HepG2 (cell line): ENCODE measurements around the gene COL8A2. TPM values are rescaled to one million over a fixed set of nuclear protein-coding genes. Genes with fewer than 3 reads are reported as not detected.

Experiments
- ATAC-seq: fragments of 200-7000 bp; cut with Tn5 transposase; 3 replicates; pipeline ENCODE4 v1.9.1; 2020; ENCODE audit warnings: mild to moderate bottlenecking, moderate library complexity
- BruUV-seq: library from RNA; stranded (reverse); fragments of 400-500 nt; replicated peaks from 2 replicates; lab custom pipeline; 2021; lab: Mats Ljungman, UMichigan
- CTCF ChIA-PET: fragments of 300-600 bp; formaldehyde crosslinking; extraction: SDS; loops from one replicate; lab custom pipeline; 2021; ENCODE audit warnings: low total read pairs, inconsistent platforms, low intra/inter-chr PET ratio; lab: Yijun Ruan, JAX
- POLR2A ChIA-PET: fragments of 350-600 bp; sonication (Branson Sonifier 250); formaldehyde crosslinking; loops from one replicate; lab custom pipeline; 2020; ENCODE audit warnings: antibody characterized with exemption, inconsistent platforms; lab: Yijun Ruan, JAX
- DNase-seq: peaks from one replicate; pipeline ENCODE4 v3.0.0-alpha.2; 2015; ENCODE audit warnings: low spot score
- FAIRE-seq: peaks from 3 replicates; lab custom pipeline; 2011; peaks lifted over from hg19 to GRCh38; lab: Jason Lieb, UNC
- H2AFZ ChIP-seq: one replicate; pipeline ENCODE4 v1.6.1; 2011; ENCODE audit warnings: low read length, inconsistent platforms
- H3K27ac ChIP-seq: fragments of 300-600 bp; 3 replicates; pipeline ENCODE4 v1.8.0; 2011; ENCODE audit warnings: mixed run types, mild to moderate bottlenecking, mixed read lengths, low read length, inconsistent platforms; ENCODE audit not compliant: insufficient read depth; ENCODE audit errors: extremely low read length
- H3K27me3 ChIP-seq, 2 experiments: fragments of 200-600 bp in 1 of 2; 2 replicates in 1 of 2; 3 replicates in 1 of 2; pipeline versions ENCODE4 v1.6.0 to v1.8.0; 2011; ENCODE audit warnings: low read length in 2 of 2, mild to moderate bottlenecking in 2 of 2, moderate library complexity in 2 of 2, inconsistent platforms in 1 of 2; ENCODE audit not compliant: insufficient read depth in 2 of 2, control insufficient read depth in 1 of 2
- H3K36me3 ChIP-seq, 2 experiments: fragments of 200-600 bp in 1 of 2; replicated peaks in 1 of 2; 2 replicates in 1 of 2; 3 replicates in 1 of 2; pipeline versions ENCODE4 v1.5.1 to v1.8.0; 2011; ENCODE audit warnings: low read length in 2 of 2, inconsistent platforms in 1 of 2; ENCODE audit not compliant: insufficient read depth in 2 of 2, control insufficient read depth in 1 of 2
- H3K4me1 ChIP-seq: 2 replicates; pipeline ENCODE4 v1.5.1; 2012; ENCODE audit warnings: low read length, inconsistent platforms; ENCODE audit not compliant: insufficient read depth
- H3K4me2 ChIP-seq: 2 replicates; pipeline ENCODE4 v1.6.0; 2011; ENCODE audit warnings: low read depth, low read length, inconsistent platforms
- H3K4me3 ChIP-seq, 3 experiments: fragments of 200-600 bp in 1 of 3; sonication (generic), shearing (Covaris generic) in 1 of 3; replicated peaks in 1 of 3; 2 replicates each; pipeline ENCODE4 v1.5.1; 2011 to 2016; ENCODE audit warnings: low read length in 3 of 3, inconsistent platforms in 2 of 3, low read depth in 2 of 3, mild to moderate bottlenecking in 2 of 3, control low read depth in 1 of 3, mixed read lengths in 1 of 3; ENCODE audit not compliant: insufficient read depth in 1 of 3
- H3K79me2 ChIP-seq: one replicate; pipeline ENCODE4 v1.6.1; 2011; ENCODE audit warnings: low read length, inconsistent platforms; ENCODE audit not compliant: insufficient read depth
- H3K9ac ChIP-seq: 2 replicates; pipeline ENCODE4 v1.6.0; 2011; ENCODE audit warnings: mild to moderate bottlenecking, low read depth, low read length, inconsistent platforms; ENCODE audit not compliant: insufficient read depth
- H3K9me3 ChIP-seq: 2 replicates; pipeline ENCODE4 v1.5.1; 2012; ENCODE audit warnings: mild to moderate bottlenecking, low read length
- H4K20me1 ChIP-seq: 2 replicates; pipeline ENCODE4 v1.6.0; 2011; ENCODE audit warnings: inconsistent platforms, mild to moderate bottlenecking, low read length, moderate library complexity; ENCODE audit not compliant: insufficient read depth
- CEBPB ChIP-seq: IDR thresholded peaks from 2 replicates; pipeline ENCODE4 v1.6.1; 2011; ENCODE audit warnings: low read depth, low read length, improper control_type of control experiment, borderline replicate concordance
- CEBPG ChIP-seq: IDR thresholded peaks from 2 replicates; pipeline ENCODE4 v1.6.1; 2016
- MBD4 ChIP-seq: IDR thresholded peaks from 2 replicates; pipeline ENCODE4 v1.6.1; 2012; ENCODE audit warnings: low read length, inconsistent platforms, borderline replicate concordance
- SNAPC5 ChIP-seq: sonication (generic); formaldehyde crosslinking; IDR thresholded peaks from 2 replicates; pipeline ENCODE4 v1.8.1; 2023; ENCODE audit warnings: mild to moderate bottlenecking, missing genetic modification reagents, borderline replicate concordance
- ZNF17 ChIP-seq: sonication (generic); formaldehyde crosslinking; IDR thresholded peaks from 2 replicates; pipeline ENCODE4 v1.5.0; 2020; ENCODE audit warnings: mild to moderate bottlenecking, missing genetic modification reagents
- ZNF580 ChIP-seq: IDR thresholded peaks from 2 replicates; pipeline ENCODE4 v1.6.1; 2016; ENCODE audit warnings: low read depth, borderline replicate concordance
- WGBS: methylation state at CpG from one replicate; pipeline ENCODE4 v1.1.6; 2017; ENCODE audit warnings: low lambda C conversion rate; 5-methylcytosine and 5-hydroxymethylcytosine counted together
- in situ Hi-C: cut with HindIII; loops from 2 replicates; pipeline ENCODE4 v1.10.0; 2017; ENCODE audit warnings: low pct_unique_long_range_greater_than_20kb; ENCODE audit not compliant: extremely low pct_ligation_motif_present
- intact Hi-C: fragments of 100-400 bp; cut with micrococcal nuclease; formaldehyde crosslinking; loops from one replicate; pipeline ENCODE4 v1.10.0; 2022; ENCODE audit not compliant: unreplicated experiment
- polyA plus RNA-seq, 8 experiments: library from polyadenylated mRNA; depleted of rRNA in 3 of 8; stranded (reverse) in 7 of 8; unstranded in 1 of 8; fragments of >200 nt; fragmentation: Illumina TruSeq in 4 of 8; extraction: Trizol in 4 of 8; gene quantifications; 2 replicates each; pipeline versions ENCODE4 v1.2.1 to v1.2.3, GENCODE V29; 2011 to 2016; ENCODE audit warnings: low read depth in 4 of 8, missing spikeins in 1 of 8, mixed read lengths in 1 of 8; ENCODE audit not compliant: insufficient read depth in 1 of 8
- total RNA-seq, 5 experiments: library from RNA; depleted of rRNA; stranded (reverse); fragments of >200 nt; fragmentation: Illumina TruSeq; extraction: Trizol; gene quantifications; 2 replicates each; pipeline ENCODE4 v1.2.3, GENCODE V29; 2016; ENCODE audit warnings: low read depth in 1 of 5

The COL8A2 gene
- total and polyA plus RNA-seq, 2 of the 13 experiments (the other 11 are each of a cell fraction or from before 2014, with no cell fraction given): 0.13 to 0.24 TPM

GRCh38 chr1:36168514-36168913, 43.5 kb upstream of the COL8A2 start:
- CTCF ChIA-PET: no interaction called here

GRCh38 chr1:36166938-36167905, 42.2 kb upstream of the COL8A2 start:
- no peaks in the 10 kb centered on the region for H3K4me1 ChIP-seq
- no peaks in the 10 kb centered on the region for H3K79me2 ChIP-seq
- CTCF ChIA-PET: no interaction called here
- ATAC-seq (no peak), FAIRE-seq (no peak), DNase-seq (no peak)
- POLR2A ChIA-PET: no interaction called here
- BruUV-seq: no TSS peak
- H3K27ac ChIP-seq: no peak overlapping the region
- no peaks in the 10 kb centered on the region for H3K27me3 ChIP-seq
- TF ChIP-seq MBD4 (no peak), ZNF580 (no peak)
- H3K9ac ChIP-seq: no peak overlapping the region
- H3K9me3 ChIP-seq: no peaks in the 10 kb centered on the region
- in situ Hi-C loops: no loop called here
- H3K4me3 ChIP-seq: no peak overlapping the region
- 96% methylated on average over 13 of the region's 15 CpGs for WGBS
- intact Hi-C loops: no loop called here
- H2AFZ ChIP-seq: no peak overlapping the region
- no peaks in the 10 kb centered on the region for H4K20me1 ChIP-seq
- H3K4me2 ChIP-seq: no peak overlapping the region
- H3K36me3 ChIP-seq: peaks cover 0 to 11% of the 10 kb centered on the region in 2 experiments; a peak in 2 of 5 replicates

More at GRCh38 chr1:36168514-36168913, 43.5 kb upstream of the COL8A2 start:
- Histone ChIP-seq H3K4me2 (no peak overlapping the region), H3K4me3 (no peak overlapping the region), H3K4me1 (no peaks in the 10 kb centered on the region), H3K9ac (no peak overlapping the region), H3K27me3 (no peaks in the 10 kb centered on the region), H3K79me2 (no peaks in the 10 kb centered on the region), H3K36me3 (peaks cover 1 to 24% of the 10 kb centered on the region in 2 experiments; a peak in 3 of 5 replicates), H2AFZ (no peak overlapping the region), H4K20me1 (no peaks in the 10 kb centered on the region), H3K27ac (no peak overlapping the region), H3K9me3 (no peaks in the 10 kb centered on the region)
- no TSS peak for BruUV-seq
- TF ChIP-seq ZNF17 (no peak), CEBPG (CRISPR knock-in tag) (peak; percentile 46), CEBPB (peak; percentile 93), SNAPC5 (CRISPR knock-in tag) (no peak)
- FAIRE-seq (no peak), DNase-seq (no peak), ATAC-seq (no peak)
- intact Hi-C loops: no loop called here
- 98% methylated on average over 3 of the region's 3 CpGs for WGBS
- POLR2A ChIA-PET: no interaction called here
- in situ Hi-C loops: no loop called here
